Activated T-cell treated with anti-CD3 and anti-CD28 coated beads, Interleukin-2, amount 50 U/mL, for 4 hours (primary cell): ENCODE results near the gene SKA2. TPM values are rescaled to one million over a fixed set of nuclear protein-coding genes. Genes with fewer than 3 reads are reported as not detected.
"Not testable (repeated sequence)": the region's sequence is repeated elsewhere in the genome, so short reads cannot be mapped to it uniquely, and the experiment has no call there.

Experiments
- ATAC-seq, 2 donors: fragments of 200-7000 bp; cut with Tn5 transposase; one replicate each; pipeline ENCODE4 v1.10.0; 2021
- DNase-seq: peaks from one replicate; pipeline ENCODE4 v3.0.0-alpha.2; 2020
- H3K27me3 Mint-ChIP-seq: one replicate; pipeline ENCODE4 v1.8.0; 2021; ENCODE audit warnings: low read depth, mixed read lengths
- H3K36me3 Mint-ChIP-seq: one replicate; pipeline ENCODE4 v1.8.0; 2022; ENCODE audit warnings: mixed read lengths; ENCODE audit not compliant: insufficient read depth
- H3K4me1 Mint-ChIP-seq: one replicate; pipeline ENCODE4 v1.8.0; 2021; ENCODE audit warnings: low read depth, mixed read lengths
- H3K4me3 Mint-ChIP-seq: one replicate; pipeline ENCODE4 v1.8.0; 2021; ENCODE audit warnings: mild to moderate bottlenecking, moderate library complexity, mixed read lengths
- H3K9me3 Mint-ChIP-seq: one replicate; pipeline ENCODE4 v1.8.0; 2021; ENCODE audit warnings: mixed read lengths
- total RNA-seq, 3 donors: library from RNA; stranded (reverse); gene quantifications; one replicate each; pipeline ENCODE4 v1.2.1, GENCODE V29; 2021

SKA2 gene
- total RNA-seq, 3 donors from 2014 or later = 30.9 to 35.5 (median 33.4) TPM

DNA sequence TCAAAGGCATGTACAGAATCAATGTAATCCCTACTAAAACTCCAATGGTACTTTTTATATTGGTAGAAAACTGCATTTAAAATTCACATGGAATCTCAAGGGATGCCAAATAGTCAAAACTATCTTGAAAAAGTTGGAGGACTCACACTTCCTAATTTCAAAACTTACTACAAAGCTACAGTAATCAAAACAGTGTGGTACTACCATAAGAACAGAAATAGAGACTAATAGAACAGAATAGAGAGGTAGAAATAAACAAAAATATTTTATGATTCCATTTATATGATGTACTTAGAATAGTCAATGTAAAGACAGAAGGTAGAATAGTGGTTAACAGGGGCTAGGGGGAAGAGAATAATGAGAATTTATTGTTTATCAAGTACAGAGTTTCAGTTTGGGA lies 57.1 kb downstream of the SKA2 start:
- peaks cover 27% of the 10 kb centered on the region for H3K4me1 Mint-ChIP-seq
- no peak for ATAC-seq
- DNase-seq = no peak
- peaks cover 50% of the 10 kb centered on the region for H3K36me3 Mint-ChIP-seq
- H3K9me3 Mint-ChIP-seq = no peaks in the 10 kb centered on the region
- no peak overlapping the region for H3K4me3 Mint-ChIP-seq
- H3K27me3 Mint-ChIP-seq = no peaks in the 10 kb centered on the region

GRCh38 chr17:59094861-59095530 lies 60.0 kb downstream of the SKA2 start:
- H3K9me3 Mint-ChIP-seq = no peaks in the 10 kb centered on the region
- peaks cover 36% of the 10 kb centered on the region for H3K36me3 Mint-ChIP-seq
- H3K4me3 Mint-ChIP-seq = no peak overlapping the region
- ATAC-seq = no peak
- peaks cover 19% of the 10 kb centered on the region for H3K4me1 Mint-ChIP-seq
- H3K27me3 Mint-ChIP-seq = no peaks in the 10 kb centered on the region
- DNase-seq = no peak

GRCh38 chr17:59093702-59094231 lies 61.2 kb downstream of the SKA2 start:
- no peak for ATAC-seq
- no peak for DNase-seq
- Mint-ChIP-seq H3K27me3 (no peaks in the 10 kb centered on the region), H3K36me3 (peaks cover 32% of the 10 kb centered on the region), H3K4me1 (peaks cover 18% of the 10 kb centered on the region), H3K9me3 (no peaks in the 10 kb centered on the region), H3K4me3 (no peak overlapping the region)

DNA sequence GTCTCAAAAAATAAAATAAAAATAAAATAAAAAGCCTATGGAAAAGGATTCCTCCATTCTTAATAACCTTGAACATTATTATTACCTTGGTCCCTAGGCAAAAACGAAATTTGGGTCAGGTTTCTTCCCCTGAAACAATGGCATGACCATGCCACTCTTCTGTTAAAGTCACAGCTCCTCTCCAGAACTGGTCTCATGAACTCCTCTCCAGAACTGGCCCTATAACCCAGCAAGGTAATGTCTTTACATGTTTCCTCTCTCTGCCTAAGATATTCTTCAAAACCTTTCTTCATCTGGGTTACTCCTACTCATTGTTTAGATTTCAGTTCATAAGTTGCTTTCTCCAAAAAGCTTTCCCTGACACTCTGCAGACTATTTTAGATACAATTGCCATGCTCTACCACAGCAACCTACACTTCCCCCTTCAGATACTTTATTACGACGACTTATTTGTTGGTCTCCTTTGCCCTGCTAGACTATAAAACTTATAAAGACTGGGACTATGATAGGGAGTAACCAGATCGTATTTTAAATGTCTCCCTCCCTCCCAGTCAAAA lies 61.8 kb downstream of the SKA2 start:
- no peaks in the 10 kb centered on the region for H3K27me3 Mint-ChIP-seq
- DNase-seq (no peak), ATAC-seq (no peak)
- no peaks in the 10 kb centered on the region for H3K9me3 Mint-ChIP-seq
- H3K4me3 Mint-ChIP-seq = no peak overlapping the region
- peaks cover 32% of the 10 kb centered on the region for H3K36me3 Mint-ChIP-seq
- H3K4me1 Mint-ChIP-seq = peaks cover 18% of the 10 kb centered on the region

- H3K9me3 Mint-ChIP-seq = not testable (repeated sequence)
Measured at GRCh38 chr17:59090593-59090992, 64.4 kb downstream of the SKA2 start.

GRCh38 chr17:59084154-59084553 lies 70.8 kb downstream of the SKA2 start:
- peaks cover 19% of the 10 kb centered on the region for H3K36me3 Mint-ChIP-seq
- no peak for DNase-seq
- ATAC-seq = no peak
- H3K9me3 Mint-ChIP-seq = no peaks in the 10 kb centered on the region
- H3K4me3 Mint-ChIP-seq = no peak overlapping the region
- peaks cover 1% of the 10 kb centered on the region for H3K4me1 Mint-ChIP-seq
- H3K27me3 Mint-ChIP-seq = no peaks in the 10 kb centered on the region

More at GRCh38 chr17:59090593-59090992, 64.4 kb downstream of the SKA2 start:
- not testable (repeated sequence) for H3K4me3 Mint-ChIP-seq, ATAC-seq, H3K27me3 Mint-ChIP-seq, H3K4me1 Mint-ChIP-seq, DNase-seq
- peaks cover 19% of the 10 kb centered on the region for H3K36me3 Mint-ChIP-seq

GRCh38 chr17:59074494-59074893 lies 80.5 kb downstream of the SKA2 start:
- ATAC-seq (no peak), DNase-seq (no peak)
- Mint-ChIP-seq H3K4me3 (no peak overlapping the region), H3K9me3 (no peaks in the 10 kb centered on the region), H3K27me3 (no peaks in the 10 kb centered on the region), H3K36me3 (peaks cover 34% of the 10 kb centered on the region), H3K4me1 (no peaks in the 10 kb centered on the region)

DNA sequence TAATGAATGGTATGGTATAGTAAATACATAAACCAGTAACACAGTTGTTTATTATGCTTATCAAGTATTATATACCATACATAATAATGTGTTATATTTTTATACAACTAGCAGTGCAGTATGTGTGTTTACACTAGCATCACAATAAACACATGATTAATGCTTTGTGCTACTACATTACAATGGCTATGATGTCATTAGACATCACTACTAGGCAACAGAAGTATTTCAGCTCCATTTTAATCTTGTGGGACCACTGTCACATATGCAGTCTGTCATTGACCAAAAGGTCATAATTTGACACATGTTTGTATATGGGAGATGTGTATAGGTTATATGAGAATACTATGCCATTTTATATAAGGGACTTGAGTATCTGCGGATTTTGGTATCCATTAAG lies 81.0 kb downstream of the SKA2 start:
- Mint-ChIP-seq H3K36me3 (peaks cover 32% of the 10 kb centered on the region), H3K27me3 (no peaks in the 10 kb centered on the region), H3K4me3 (no peak overlapping the region), H3K4me1 (no peaks in the 10 kb centered on the region), H3K9me3 (no peaks in the 10 kb centered on the region)
- ATAC-seq = no peak
- DNase-seq = no peak

DNA sequence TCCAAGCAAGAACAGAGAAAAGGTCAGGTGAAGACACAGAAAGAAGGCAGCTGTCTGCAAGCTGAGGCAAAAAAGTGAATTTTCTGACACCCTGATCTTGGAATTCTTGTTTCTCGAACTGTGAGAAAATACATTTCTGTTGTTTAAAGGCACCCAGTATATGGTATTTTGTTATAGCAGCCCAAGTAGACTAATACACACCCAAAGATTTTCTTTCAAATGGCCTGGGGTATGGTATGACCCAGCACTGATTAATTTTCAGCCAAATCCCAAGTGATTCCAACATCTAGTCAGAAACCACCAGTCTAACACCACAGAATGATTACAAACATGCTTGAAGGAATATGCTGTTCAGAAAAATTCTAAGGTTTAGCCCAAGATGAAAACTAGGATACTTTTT lies 85.1 kb downstream of the SKA2 start:
- DNase-seq (no peak), ATAC-seq (no peak)
- Mint-ChIP-seq H3K27me3 (no peaks in the 10 kb centered on the region), H3K9me3 (no peaks in the 10 kb centered on the region), H3K4me3 (no peak overlapping the region), H3K4me1 (no peaks in the 10 kb centered on the region), H3K36me3 (peaks cover 38% of the 10 kb centered on the region)

- H3K4me1 Mint-ChIP-seq = no peaks in the 10 kb centered on the region
- peaks cover 34% of the 10 kb centered on the region for H3K36me3 Mint-ChIP-seq
- DNase-seq (no peak), ATAC-seq (no peak)
- no peaks in the 10 kb centered on the region for H3K9me3 Mint-ChIP-seq
- H3K4me3 Mint-ChIP-seq = no peak overlapping the region
- no peaks in the 10 kb centered on the region for H3K27me3 Mint-ChIP-seq
Measured at GRCh38 chr17:59067756-59068155, 87.2 kb downstream of the SKA2 start.

DNA sequence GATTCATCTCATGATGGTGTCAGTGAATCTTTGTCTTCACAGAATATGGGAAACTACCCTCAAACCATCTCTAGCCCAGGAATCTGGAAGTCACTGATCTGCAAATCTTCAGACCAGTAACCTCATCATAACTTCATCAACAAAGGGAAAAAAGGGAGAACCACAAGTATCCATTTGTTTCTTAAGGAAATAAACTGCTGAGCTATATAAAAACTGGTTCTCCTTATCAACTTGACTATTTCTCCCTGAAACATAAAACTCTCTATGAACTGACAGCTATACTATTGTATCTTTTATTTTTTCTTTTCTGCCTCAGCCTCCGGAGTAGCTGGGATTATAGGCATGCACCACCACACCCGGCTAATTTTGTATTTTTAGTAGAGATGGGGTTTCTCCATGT lies 87.6 kb downstream of the SKA2 start:
- H3K4me3 Mint-ChIP-seq = no peak overlapping the region
- DNase-seq (no peak), ATAC-seq (no peak)
- peaks cover 38% of the 10 kb centered on the region for H3K36me3 Mint-ChIP-seq
- no peaks in the 10 kb centered on the region for H3K27me3 Mint-ChIP-seq
- H3K9me3 Mint-ChIP-seq = no peaks in the 10 kb centered on the region
- H3K4me1 Mint-ChIP-seq = no peaks in the 10 kb centered on the region

GRCh38 chr17:59062509-59062908 lies 92.5 kb downstream of the SKA2 start:
- Mint-ChIP-seq H3K36me3 (peaks cover 36% of the 10 kb centered on the region), H3K4me1 (peaks cover 2% of the 10 kb centered on the region), H3K4me3 (no peak overlapping the region), H3K27me3 (no peaks in the 10 kb centered on the region), H3K9me3 (no peaks in the 10 kb centered on the region)
- ATAC-seq (no peak), DNase-seq (no peak)

Other genes starting within 250 kb of the SKA2 start
- gene TRIM37, start 48.3 kb downstream of the SKA2 start, total RNA-seq = 10 to 100 TPM; 25.6 to 27.0 (median 26.2) TPM
- 1 to 10 TPM; 1.8 to 2.3 (median 1.8) TPM for gene PRR11, start 560 bp upstream of the SKA2 start, total RNA-seq
- 10 to 100 TPM; 21.1 to 23.0 (median 21.5) TPM for gene SMG8, start 54.8 kb upstream of the SKA2 start, total RNA-seq
- 1 to 10 TPM in 2 of 3 donors, under 1 TPM in 1; 0.84 to 1.2 (median 1.1) TPM for gene GDPD1, start 65.3 kb upstream of the SKA2 start, total RNA-seq
- 1 to 10 TPM; 1.3 to 3.1 (median 1.8) TPM for gene YPEL2, start 176.5 kb upstream of the SKA2 start, total RNA-seq